ENCODE results near the gene FAM9C. TPM values are rescaled to one million over a fixed set of nuclear protein-coding genes. Genes with fewer than 3 reads are reported as not detected.
A peak's percentile ranks its signal among the peaks of the same experiment; 100 is the strongest.
"Not testable (repeated sequence)": the region's sequence is repeated elsewhere in the genome, so short reads cannot be mapped to it uniquely, and the experiment has no call there.

The FAM9C gene
- total and polyA plus RNA-seq, 2 donors, result 0.07 TPM; not detected in 1

DNA sequence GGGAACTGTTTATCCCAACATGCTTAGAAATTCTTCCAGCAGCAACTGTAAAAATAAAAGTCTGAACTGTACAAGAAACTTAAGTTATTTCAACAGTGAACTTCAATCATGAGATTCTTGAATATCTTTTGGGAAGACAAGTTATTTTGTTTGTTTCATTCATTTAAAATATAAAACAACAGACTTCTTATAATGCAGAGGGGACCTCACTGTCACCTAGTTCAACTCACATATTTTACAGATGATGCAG lies 14.9 kb downstream of the FAM9C start:
- H3K4me3 ChIP-seq (ENCODE audit: low read length in 2 of 2), result no peak overlapping the region
- H3K9me3 ChIP-seq (ENCODE audit: control insufficient read depth in 2 of 2, insufficient read depth in 1 of 2, low read length in 1 of 2), result no peaks in the 10 kb centered on the region
- no peaks in the 10 kb centered on the region for H3K36me3 ChIP-seq (ENCODE audit: control insufficient read depth in 2 of 2, insufficient read depth in 2 of 2, low read length in 1 of 2)
- no peaks in the 10 kb centered on the region for H3K27me3 ChIP-seq (ENCODE audit: control insufficient read depth in 2 of 2, insufficient read depth in 1 of 2, low read length in 1 of 2)
- peak overlapping the region; percentile 42 to 46 for H3K27ac ChIP-seq (ENCODE audit: low read depth in 1 of 2, low read length in 1 of 2)
- no peak for DNase-seq (ENCODE audit: low read depth in 6 of 9, low spot score in 9 of 9)
- H3K4me1 ChIP-seq (ENCODE audit: control insufficient read depth in 2 of 2, insufficient read depth in 2 of 2, low read length in 2 of 2), result peaks cover 11 to 21% of the 10 kb centered on the region in 2 donors

GRCh38 chrX:13028871-13029636 lies 15.4 kb downstream of the FAM9C start:
- H3K36me3 ChIP-seq (ENCODE audit: control insufficient read depth in 2 of 2, insufficient read depth in 2 of 2, low read length in 1 of 2), result no peaks in the 10 kb centered on the region
- peak in 1 of 9 donors; percentile 33 for DNase-seq (ENCODE audit: low read depth in 6 of 9, low spot score in 9 of 9)
- H3K4me1 ChIP-seq (ENCODE audit: control insufficient read depth in 2 of 2, insufficient read depth in 2 of 2, low read length in 2 of 2), result peaks cover 11 to 21% of the 10 kb centered on the region in 2 donors
- 31% methylated on average over 6 of the region's 6 CpGs for WGBS
- H3K4me3 ChIP-seq (ENCODE audit: low read length in 2 of 2), result no peak overlapping the region
- H3K27ac ChIP-seq (ENCODE audit: low read depth in 1 of 2, low read length in 1 of 2), result peak overlapping the region; percentile 42 to 60
- no peaks in the 10 kb centered on the region for H3K27me3 ChIP-seq (ENCODE audit: control insufficient read depth in 2 of 2, insufficient read depth in 1 of 2, low read length in 1 of 2)
- no peaks in the 10 kb centered on the region for H3K9me3 ChIP-seq (ENCODE audit: control insufficient read depth in 2 of 2, insufficient read depth in 1 of 2, low read length in 1 of 2)

- no peak for DNase-seq (ENCODE audit: low read depth in 6 of 9, low spot score in 9 of 9)
- Histone ChIP-seq H3K4me3 (ENCODE audit: low read length in 2 of 2) (no peak overlapping the region), H3K9me3 (ENCODE audit: control insufficient read depth in 2 of 2, insufficient read depth in 1 of 2, low read length in 1 of 2) (no peaks in the 10 kb centered on the region), H3K36me3 (ENCODE audit: control insufficient read depth in 2 of 2, insufficient read depth in 2 of 2, low read length in 1 of 2) (no peaks in the 10 kb centered on the region), H3K4me1 (ENCODE audit: control insufficient read depth in 2 of 2, insufficient read depth in 2 of 2, low read length in 2 of 2) (peaks cover 11 to 33% of the 10 kb centered on the region in 2 donors), H3K27ac (ENCODE audit: low read depth in 1 of 2, low read length in 1 of 2) (no peak overlapping the region), H3K27me3 (ENCODE audit: control insufficient read depth in 2 of 2, insufficient read depth in 1 of 2, low read length in 1 of 2) (no peaks in the 10 kb centered on the region)
- WGBS, result 73% methylated on average over 8 of the region's 8 CpGs
Measured at GRCh38 chrX:13026877-13027652, 17.4 kb downstream of the FAM9C start.

GRCh38 chrX:13024986-13025385 lies 19.4 kb downstream of the FAM9C start:
- WGBS, result 96% methylated on average over 3 of the region's 3 CpGs
- H3K27ac ChIP-seq (ENCODE audit: low read depth in 1 of 2, low read length in 1 of 2), result no peak overlapping the region
- no peaks in the 10 kb centered on the region for H3K27me3 ChIP-seq (ENCODE audit: control insufficient read depth in 2 of 2, insufficient read depth in 1 of 2, low read length in 1 of 2)
- H3K4me3 ChIP-seq (ENCODE audit: low read length in 2 of 2), result no peak overlapping the region
- H3K36me3 ChIP-seq (ENCODE audit: control insufficient read depth in 2 of 2, insufficient read depth in 2 of 2, low read length in 1 of 2), result no peaks in the 10 kb centered on the region
- peaks cover 7 to 27% of the 10 kb centered on the region in 2 donors for H3K4me1 ChIP-seq (ENCODE audit: control insufficient read depth in 2 of 2, insufficient read depth in 2 of 2, low read length in 2 of 2)
- no peaks in the 10 kb centered on the region for H3K9me3 ChIP-seq (ENCODE audit: control insufficient read depth in 2 of 2, insufficient read depth in 1 of 2, low read length in 1 of 2)
- no peak for DNase-seq (ENCODE audit: low read depth in 6 of 9, low spot score in 9 of 9)

- WGBS, result 95% methylated on average over 4 of the region's 4 CpGs
- H3K27ac ChIP-seq (ENCODE audit: low read depth in 1 of 2, low read length in 1 of 2), result peak overlapping the region in 1 of 2 donors; percentile 42
Measured at GRCh38 chrX:13023979-13024378, 20.4 kb downstream of the FAM9C start.

DNA sequence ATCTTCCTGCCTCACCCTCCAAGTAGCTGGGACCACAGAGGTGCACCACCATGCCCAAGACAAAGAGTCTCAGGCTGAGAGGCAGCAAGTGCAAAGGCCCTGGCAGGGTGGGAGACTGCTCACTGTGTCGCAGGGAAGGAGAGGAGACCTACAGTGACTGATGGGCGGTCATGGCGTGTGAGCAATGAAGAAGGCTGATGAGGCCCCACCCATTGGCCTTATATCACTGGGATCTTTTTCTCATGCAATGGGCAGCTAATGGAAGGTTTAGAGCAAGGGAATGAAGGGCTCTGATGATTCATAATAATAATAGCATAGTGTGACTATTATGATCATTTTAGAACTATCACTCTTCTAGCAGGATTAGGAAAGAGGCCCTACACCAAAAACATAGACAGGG lies 20.9 kb downstream of the FAM9C start:
- peaks cover 2 to 14% of the 10 kb centered on the region in 2 donors for H3K4me1 ChIP-seq (ENCODE audit: control insufficient read depth in 2 of 2, insufficient read depth in 2 of 2, low read length in 2 of 2)
- no peaks in the 10 kb centered on the region for H3K9me3 ChIP-seq (ENCODE audit: control insufficient read depth in 2 of 2, insufficient read depth in 1 of 2, low read length in 1 of 2)
- H3K27me3 ChIP-seq (ENCODE audit: control insufficient read depth in 2 of 2, insufficient read depth in 1 of 2, low read length in 1 of 2), result no peaks in the 10 kb centered on the region
- peak overlapping the region in 1 of 2 donors; percentile 42 for H3K27ac ChIP-seq (ENCODE audit: low read depth in 1 of 2, low read length in 1 of 2)
- no peak overlapping the region for H3K4me3 ChIP-seq (ENCODE audit: low read length in 2 of 2)
- no peaks in the 10 kb centered on the region for H3K36me3 ChIP-seq (ENCODE audit: control insufficient read depth in 2 of 2, insufficient read depth in 2 of 2, low read length in 1 of 2)
- WGBS, result 99% methylated on average over 3 of the region's 3 CpGs
- no peak for DNase-seq (ENCODE audit: low read depth in 6 of 9, low spot score in 9 of 9)

More at GRCh38 chrX:13023979-13024378, 20.4 kb downstream of the FAM9C start:
- H3K27me3 ChIP-seq (ENCODE audit: control insufficient read depth in 2 of 2, insufficient read depth in 1 of 2, low read length in 1 of 2), result no peaks in the 10 kb centered on the region
- H3K4me1 ChIP-seq (ENCODE audit: control insufficient read depth in 2 of 2, insufficient read depth in 2 of 2, low read length in 2 of 2), result peaks cover 4 to 18% of the 10 kb centered on the region in 2 donors
- no peak for DNase-seq (ENCODE audit: low read depth in 6 of 9, low spot score in 9 of 9)
- no peak overlapping the region for H3K4me3 ChIP-seq (ENCODE audit: low read length in 2 of 2)
- no peaks in the 10 kb centered on the region for H3K9me3 ChIP-seq (ENCODE audit: control insufficient read depth in 2 of 2, insufficient read depth in 1 of 2, low read length in 1 of 2)
- no peaks in the 10 kb centered on the region for H3K36me3 ChIP-seq (ENCODE audit: control insufficient read depth in 2 of 2, insufficient read depth in 2 of 2, low read length in 1 of 2)

DNA sequence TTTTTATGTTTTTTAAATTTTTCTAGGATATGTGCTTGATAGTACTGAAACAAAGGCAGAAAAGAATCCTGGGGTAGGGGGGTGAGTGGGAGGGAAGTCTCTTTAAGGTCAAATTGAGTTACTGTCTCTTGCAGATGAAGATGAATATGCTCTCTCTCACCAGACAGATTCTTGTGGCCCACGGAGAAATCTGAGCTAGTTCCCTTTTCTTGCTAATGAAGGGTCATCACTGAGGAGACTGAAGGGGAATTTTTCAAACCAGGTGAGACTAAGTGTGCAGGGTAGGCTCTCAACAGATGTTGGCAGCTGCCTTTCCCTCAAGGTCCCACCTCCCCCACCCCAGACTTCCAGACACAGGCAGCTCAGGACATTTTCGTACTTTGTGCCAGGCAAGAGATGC lies 21.5 kb downstream of the FAM9C start:
- H3K9me3 ChIP-seq (ENCODE audit: control insufficient read depth in 2 of 2, insufficient read depth in 1 of 2, low read length in 1 of 2), result no peaks in the 10 kb centered on the region
- no peak overlapping the region for H3K4me3 ChIP-seq (ENCODE audit: low read length in 2 of 2)
- DNase-seq (ENCODE audit: low read depth in 6 of 9, low spot score in 9 of 9), result no peak
- no peaks in the 10 kb centered on the region for H3K27me3 ChIP-seq (ENCODE audit: control insufficient read depth in 2 of 2, insufficient read depth in 1 of 2, low read length in 1 of 2)
- WGBS, result 52% methylated on average over 2 of the region's 2 CpGs
- peaks cover 2 to 14% of the 10 kb centered on the region in 2 donors for H3K4me1 ChIP-seq (ENCODE audit: control insufficient read depth in 2 of 2, insufficient read depth in 2 of 2, low read length in 2 of 2)
- H3K36me3 ChIP-seq (ENCODE audit: control insufficient read depth in 2 of 2, insufficient read depth in 2 of 2, low read length in 1 of 2), result no peaks in the 10 kb centered on the region
- no peak overlapping the region for H3K27ac ChIP-seq (ENCODE audit: low read depth in 1 of 2, low read length in 1 of 2)

- not testable (repeated sequence) for H3K27me3 ChIP-seq (ENCODE audit: control insufficient read depth in 2 of 2, insufficient read depth in 1 of 2, low read length in 1 of 2); H3K36me3 ChIP-seq (ENCODE audit: control insufficient read depth in 2 of 2, insufficient read depth in 2 of 2, low read length in 1 of 2); H3K27ac ChIP-seq (ENCODE audit: low read depth in 1 of 2, low read length in 1 of 2); DNase-seq (ENCODE audit: low read depth in 6 of 9, low spot score in 9 of 9); H3K9me3 ChIP-seq (ENCODE audit: control insufficient read depth in 2 of 2, insufficient read depth in 1 of 2, low read length in 1 of 2); H3K4me3 ChIP-seq (ENCODE audit: low read length in 2 of 2)
- H3K4me1 ChIP-seq (ENCODE audit: control insufficient read depth in 2 of 2, insufficient read depth in 2 of 2, low read length in 2 of 2), result peaks cover 0 to 14% of the 10 kb centered on the region in 2 donors
- 61% methylated on average over 6 of the region's 6 CpGs for WGBS
Measured at GRCh38 chrX:13016731-13017130, 27.7 kb downstream of the FAM9C start.

- no peaks in the 10 kb centered on the region for H3K27me3 ChIP-seq (ENCODE audit: control insufficient read depth in 2 of 2, insufficient read depth in 1 of 2, low read length in 1 of 2)
- H3K9me3 ChIP-seq (ENCODE audit: control insufficient read depth in 2 of 2, insufficient read depth in 1 of 2, low read length in 1 of 2), result no peaks in the 10 kb centered on the region
- 81% methylated on average over 3 of the region's 3 CpGs for WGBS
- DNase-seq (ENCODE audit: low read depth in 6 of 9, low spot score in 9 of 9), result no peak
- peaks cover 0 to 14% of the 10 kb centered on the region in 2 donors for H3K4me1 ChIP-seq (ENCODE audit: control insufficient read depth in 2 of 2, insufficient read depth in 2 of 2, low read length in 2 of 2)
- no peaks in the 10 kb centered on the region for H3K36me3 ChIP-seq (ENCODE audit: control insufficient read depth in 2 of 2, insufficient read depth in 2 of 2, low read length in 1 of 2)
- H3K27ac ChIP-seq (ENCODE audit: low read depth in 1 of 2, low read length in 1 of 2), result no peak overlapping the region
- no peak overlapping the region for H3K4me3 ChIP-seq (ENCODE audit: low read length in 2 of 2)
Measured at GRCh38 chrX:13015536-13016236, 28.7 kb downstream of the FAM9C start.
